DND-41 (cell line): ENCODE results near the gene GPC5.

Experiments used
- CTCF ChIP-seq: IDR thresholded peaks from 2 replicates; pipeline ENCODE4 v1.5.1; 2012; ENCODE audit warnings: borderline replicate concordance, low read length, moderate library complexity, mild to moderate bottlenecking; ENCODE audit not compliant: poor library complexity, severe bottlenecking; ENCODE audit errors: extremely low read depth
- EZH2 ChIP-seq: IDR thresholded peaks from 3 replicates; pipeline ENCODE4 v1.6.1; 2012; ENCODE audit warnings: borderline replicate concordance, low read depth, mild to moderate bottlenecking, moderate library complexity, low read length, inconsistent platforms; ENCODE audit not compliant: severe bottlenecking

DNA sequence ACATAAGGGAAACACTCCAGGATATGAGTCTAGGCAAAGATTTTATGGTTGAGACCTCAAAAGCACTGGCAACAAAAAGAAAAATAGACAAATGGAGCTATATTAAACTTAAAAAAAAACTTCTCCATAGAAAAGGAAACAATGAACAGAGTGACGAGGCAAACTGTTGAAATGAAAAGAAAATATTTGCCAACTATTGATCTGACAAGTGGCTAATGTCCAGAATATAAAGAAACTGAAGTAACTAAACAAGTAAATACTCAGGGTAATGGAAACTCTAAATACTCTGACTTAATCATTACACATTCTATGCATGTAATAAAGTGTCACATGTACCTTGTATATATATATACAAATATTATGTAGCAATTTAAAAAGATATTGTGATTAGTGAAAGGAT lies 562.5 kb downstream of the GPC5 start:
- TF ChIP-seq CTCF = no peak
- no peak for TF ChIP-seq EZH2
